Measurements from ENCODE around the gene PTPN23. TPM values are rescaled to one million over a fixed set of nuclear protein-coding genes. Genes with fewer than 3 reads are reported as not detected.

Gene PTPN23
- total and polyA plus RNA-seq, 2 of the 8 experiments (the other 6 are each of a cell fraction or from before 2014, with no cell fraction given), result 2.9 to 46.7 TPM

- TF ChIP-seq CHD7 (IDR thresholded peaks at IDR 0.05; ENCODE audit: insufficient replicate concordance, low read length) (no peak), EZH2 (IDR thresholded peaks at IDR 0.05; ENCODE audit: low read depth, low read length, severe bottlenecking) (no peak), SUZ12 (IDR thresholded peaks at IDR 0.05; ENCODE audit: low read length) (no peak), CBX8 (IDR thresholded peaks at IDR 0.05; ENCODE audit: borderline replicate concordance, low read depth, low read length) (no peak), KDM4A (IDR thresholded peaks at IDR 0.05; ENCODE audit: low read depth, low read length, severe bottlenecking) (no peak), HDAC6 (IDR thresholded peaks at IDR 0.05; ENCODE audit: low read depth, low read length) (no peak), ATF2 (IDR thresholded peaks at IDR 0.05; ENCODE audit: low read length) (no peak), TAF7 (optimal IDR thresholded peaks at IDR 0.05; ENCODE audit: borderline replicate concordance, low read depth, low read length) (no peak), HDAC2 (IDR thresholded peaks at IDR 0.05; ENCODE audit: borderline replicate concordance in 1 of 2, low read depth in 2 of 2, low read length in 2 of 2) (no peak)
Measured at GRCh38 chr3:47340866-47341265, 40.0 kb upstream of the PTPN23 start (continued).
